Caco-2 (cell line): ENCODE measurements around the gene CTCFL. TPM values are rescaled to one million over a fixed set of nuclear protein-coding genes. Genes with fewer than 3 reads are reported as not detected.

Experiments
- BruUV-seq: library from RNA; stranded (reverse); fragments of 400-500 nt; replicated peaks from 2 replicates; lab custom pipeline; 2021; lab: Mats Ljungman, UMichigan
- CTCF ChIA-PET: fragments of 300-600 bp; sonication (Branson Sonifier 250); formaldehyde crosslinking; loops from one replicate; lab custom pipeline; 2022; ENCODE audit warnings: antibody characterized with exemption; lab: Charles Lee
- POLR2A ChIA-PET: fragments of 300-600 bp; sonication (Branson Sonifier 250); formaldehyde crosslinking; loops from one replicate; lab custom pipeline; 2022; ENCODE audit warnings: antibody characterized with exemption; lab: Charles Lee
- DNase-seq, 2 experiments: peaks; one replicate each; pipeline versions ENCODE4 v3.0.0 to v3.0.0-alpha.2; 2020 to 2022
- H3K27me3 ChIP-seq: replicated peaks from 2 replicates; pipeline ENCODE4 v1.6.0; 2011; ENCODE audit warnings: low read length; ENCODE audit not compliant: control insufficient read depth, insufficient read depth
- H3K36me3 ChIP-seq: 2 replicates; pipeline ENCODE4 v1.5.1; 2011; ENCODE audit warnings: low read length; ENCODE audit not compliant: control insufficient read depth, insufficient read depth
- H3K4me1 ChIP-seq: fragments of 250-450 bp; sonication (Bioruptor Pico); 2 replicates; pipeline ENCODE4 v1.5.1; 2020; ENCODE audit warnings: mild to moderate bottlenecking
- H3K4me3 ChIP-seq: 2 replicates; pipeline ENCODE4 v1.5.1; 2011; ENCODE audit warnings: low read depth, mild to moderate bottlenecking, control low read depth, low read length
- H3K9me3 ChIP-seq: fragments of 250-450 bp; sonication (Bioruptor Pico); 2 replicates; pipeline ENCODE4 v1.5.1; 2020; ENCODE audit warnings: mild to moderate bottlenecking, moderate library complexity
- H3K27ac Mint-ChIP-seq: one replicate; pipeline ENCODE4 v1.8.0; 2022; ENCODE audit warnings: mixed read lengths; ENCODE audit not compliant: unreplicated experiment
- H3K27me3 Mint-ChIP-seq: one replicate; pipeline ENCODE4 v1.8.0; 2022; ENCODE audit warnings: mixed read lengths; ENCODE audit not compliant: insufficient read depth, unreplicated experiment
- H3K36me3 Mint-ChIP-seq: one replicate; pipeline ENCODE4 v1.8.0; 2022; ENCODE audit warnings: mild to moderate bottlenecking, mixed read lengths; ENCODE audit not compliant: insufficient read depth, unreplicated experiment
- H3K4me1 Mint-ChIP-seq: one replicate; pipeline ENCODE4 v1.8.0; 2022; ENCODE audit warnings: low read depth, mixed read lengths; ENCODE audit not compliant: unreplicated experiment
- H3K4me3 Mint-ChIP-seq: one replicate; pipeline ENCODE4 v1.8.0; 2022; ENCODE audit warnings: mild to moderate bottlenecking, moderate library complexity, mixed read lengths; ENCODE audit not compliant: unreplicated experiment
- H3K9me3 Mint-ChIP-seq: one replicate; pipeline ENCODE4 v1.8.0; 2022; ENCODE audit warnings: mixed read lengths; ENCODE audit not compliant: unreplicated experiment
- CTCF ChIP-seq, 2 experiments: fragments of 200-600 bp in 1 of 2; IDR thresholded peaks; 1 replicate in 1 of 2; 2 replicates in 1 of 2; pipeline versions ENCODE4 v1.5.1 to v1.8.0; 2011 to 2022; ENCODE audit warnings: antibody characterized with exemption in 1 of 2, control low read depth in 1 of 2, inconsistent platforms in 1 of 2, low read depth in 1 of 2, low read length in 1 of 2, mild to moderate bottlenecking in 1 of 2, moderate library complexity in 1 of 2; ENCODE audit not compliant: insufficient read depth in 1 of 2, severe bottlenecking in 1 of 2, unreplicated experiment in 1 of 2
- intact Hi-C: fragments of 100-400 bp; cut with micrococcal nuclease; formaldehyde crosslinking; loops from one replicate; pipeline ENCODE4 v1.10.0; 2022; ENCODE audit not compliant: unreplicated experiment
- total RNA-seq: library from RNA; stranded (reverse); gene quantifications from 2 replicates; pipeline ENCODE4 v1.2.3, GENCODE V29; 2022

The CTCFL gene
- total RNA-seq, 1 experiment from 2014 or later: not detected

GRCh38 chr20:57500235-57500634 is 24.7 kb downstream of the CTCFL start:
- no peaks in the 10 kb centered on the region for H3K36me3 Mint-ChIP-seq
- BruUV-seq: no TSS peak
- intact Hi-C loops: no loop called here
- H3K27me3 Mint-ChIP-seq: peaks cover 12% of the 10 kb centered on the region
- H3K4me1 ChIP-seq: no peaks in the 10 kb centered on the region
- DNase-seq: no peak
- POLR2A ChIA-PET: no interaction called here
- CTCF ChIA-PET: interaction anchor here (2.1 kb wide), 1 partner anchor 10 kb away, joined by 12 read pairs; no protein-coding TSS in a partner anchor
- peaks cover 2% of the 10 kb centered on the region for H3K27me3 ChIP-seq
- H3K9me3 ChIP-seq: no peaks in the 10 kb centered on the region
- peaks cover 9% of the 10 kb centered on the region for H3K4me1 Mint-ChIP-seq
- no peak overlapping the region for H3K4me3 Mint-ChIP-seq
- no peak overlapping the region for H3K4me3 ChIP-seq
- H3K36me3 ChIP-seq: no peaks in the 10 kb centered on the region
- H3K9me3 Mint-ChIP-seq: no peaks in the 10 kb centered on the region
- no peak overlapping the region for H3K27ac Mint-ChIP-seq
- TF ChIP-seq CTCF (IDR thresholded peaks at IDR 0.05; ENCODE audit: insufficient read depth in 1 of 2, low read depth in 1 of 2, low read length in 1 of 2, severe bottlenecking in 1 of 2, unreplicated experiment in 1 of 2): no peak

GRCh38 chr20:57499676-57500075 is 25.3 kb downstream of the CTCFL start:
- ChIA-PET POLR2A (no interaction called here), CTCF (interaction anchor here (0.6 to 2.1 kb wide), 5 partner anchors 10 to 1156 kb away, joined by 3 to 14 read pairs (median 7); no protein-coding TSS in a partner anchor)
- Histone ChIP-seq H3K27me3 (peaks cover 2% of the 10 kb centered on the region), H3K4me3 (no peak overlapping the region), H3K4me1 (peaks cover 5% of the 10 kb centered on the region; the same call in 1 of the 2 replicates), H3K36me3 (no peaks in the 10 kb centered on the region), H3K9me3 (no peaks in the 10 kb centered on the region)
- intact Hi-C loops: loop anchor here (1.0 kb wide), 1 partner anchor 10 kb away; no protein-coding TSS in a partner anchor
- Mint-ChIP-seq H3K4me1 (peaks cover 15% of the 10 kb centered on the region), H3K9me3 (no peaks in the 10 kb centered on the region), H3K4me3 (no peak overlapping the region), H3K36me3 (no peaks in the 10 kb centered on the region), H3K27me3 (peaks cover 15% of the 10 kb centered on the region), H3K27ac (no peak overlapping the region)
- no TSS peak for BruUV-seq
- no peak for TF ChIP-seq CTCF (IDR thresholded peaks at IDR 0.05; ENCODE audit: insufficient read depth in 1 of 2, low read depth in 1 of 2, low read length in 1 of 2, severe bottlenecking in 1 of 2, unreplicated experiment in 1 of 2)
- no peak for DNase-seq

GRCh38 chr20:57498425-57499400 is 26.2 kb downstream of the CTCFL start:
- peak in 1 of 2 experiments; percentile 65 for DNase-seq
- POLR2A ChIA-PET: no interaction called here
- H3K27me3 Mint-ChIP-seq: peaks cover 17% of the 10 kb centered on the region
- H3K4me3 Mint-ChIP-seq: no peak overlapping the region
- Histone ChIP-seq H3K27me3 (peaks cover 2% of the 10 kb centered on the region), H3K9me3 (no peaks in the 10 kb centered on the region), H3K4me1 (peaks cover 6% of the 10 kb centered on the region; the same call in 1 of the 2 replicates), H3K36me3 (no peaks in the 10 kb centered on the region), H3K4me3 (no peak overlapping the region)
- BruUV-seq: no TSS peak
- CTCF ChIA-PET: interaction anchor here (0.6 to 2.1 kb wide), 18 partner anchors 8 to 710 kb away, joined by 3 to 14 read pairs (median 4); no protein-coding TSS in a partner anchor
- H3K36me3 Mint-ChIP-seq: no peaks in the 10 kb centered on the region
- intact Hi-C loops: loop anchor here (1.0 kb wide), 1 partner anchor 11 kb away; no protein-coding TSS in a partner anchor
- H3K9me3 Mint-ChIP-seq: no peaks in the 10 kb centered on the region
- no peak overlapping the region for H3K27ac Mint-ChIP-seq
- H3K4me1 Mint-ChIP-seq: peaks cover 19% of the 10 kb centered on the region
- peak; percentile 43 to 73 for TF ChIP-seq CTCF (IDR thresholded peaks at IDR 0.05; ENCODE audit: insufficient read depth in 1 of 2, low read depth in 1 of 2, low read length in 1 of 2, severe bottlenecking in 1 of 2, unreplicated experiment in 1 of 2)
